GM12801 (cell line): ENCODE results near the gene CD1D.

ENCODE experiments used
- CTCF ChIP-seq: IDR thresholded peaks from one replicate; pipeline ENCODE4 v1.5.1; 2011; ENCODE audit warnings: control low read depth; ENCODE audit not compliant: insufficient read length; ENCODE audit errors: extremely low read depth

CD1D gene

GRCh38 chr1:158147869-158148268, 32.8 kb upstream of the CD1D start:
- TF ChIP-seq CTCF = no peak

- TF ChIP-seq CTCF = no peak
These were observed 32.2 kb upstream of the CD1D start for GRCh38 chr1:158148468-158148867.

- no peak for TF ChIP-seq CTCF
These were observed 31.5 kb upstream of the CD1D start for GRCh38 chr1:158149175-158149574.

GRCh38 chr1:158149577-158150269, 31.0 kb upstream of the CD1D start:
- TF ChIP-seq CTCF = no peak

GRCh38 chr1:158150523-158150922, 30.2 kb upstream of the CD1D start:
- TF ChIP-seq CTCF = no peak

GRCh38 chr1:158153179-158153578, 27.5 kb upstream of the CD1D start:
- no peak for TF ChIP-seq CTCF

- no peak for TF ChIP-seq CTCF
These were observed 26.8 kb upstream of the CD1D start for GRCh38 chr1:158153746-158154444.
